Endothelial cell of umbilical vein (primary cell): ENCODE data around the gene MPC2.

ENCODE experiments used
- CTCF ChIP-seq, 2 donors: IDR thresholded peaks; 1 replicate in 1 of 2; 2 replicates in 1 of 2; pipeline ENCODE4 v1.5.1; 2011; ENCODE audit warnings: low read length in 2 of 2, mild to moderate bottlenecking in 2 of 2, moderate library complexity in 2 of 2, control low read depth in 1 of 2, inconsistent platforms in 1 of 2, low read depth in 1 of 2; ENCODE audit not compliant: insufficient read depth in 1 of 2; ENCODE audit errors: extremely low read depth in 1 of 2
- EZH2 ChIP-seq: IDR thresholded peaks from 2 replicates; pipeline ENCODE4 v1.6.1; 2012; ENCODE audit warnings: borderline replicate concordance, low read depth, mild to moderate bottlenecking, moderate library complexity, low read length, inconsistent platforms; ENCODE audit not compliant: severe bottlenecking
- GATA2 ChIP-seq: IDR thresholded peaks from 2 replicates; pipeline ENCODE4 v1.7.0; 2011; ENCODE audit warnings: low read depth, mild to moderate bottlenecking, moderate library complexity, mixed read lengths, low read length; ENCODE audit not compliant: insufficient read length, insufficient read depth
- JUN ChIP-seq: IDR thresholded peaks from 2 replicates; pipeline ENCODE4 v1.6.1; 2011; ENCODE audit warnings: borderline replicate concordance, low read depth; ENCODE audit not compliant: insufficient read length, insufficient read depth
- MAX ChIP-seq: IDR thresholded peaks from 2 replicates; pipeline ENCODE4 v1.6.1; 2011; ENCODE audit not compliant: insufficient read depth, insufficient read length
- POLR2A ChIP-seq: IDR thresholded peaks from 2 replicates; pipeline ENCODE4 v1.6.1; 2012; ENCODE audit warnings: low read depth, mild to moderate bottlenecking, control low read depth, low read length
- POLR2AphosphoS5 ChIP-seq: IDR thresholded peaks from 2 replicates; pipeline ENCODE4 v1.6.1; 2012; ENCODE audit warnings: low read depth, mild to moderate bottlenecking, control low read depth, low read length, moderate library complexity; ENCODE audit not compliant: insufficient read depth

DNA sequence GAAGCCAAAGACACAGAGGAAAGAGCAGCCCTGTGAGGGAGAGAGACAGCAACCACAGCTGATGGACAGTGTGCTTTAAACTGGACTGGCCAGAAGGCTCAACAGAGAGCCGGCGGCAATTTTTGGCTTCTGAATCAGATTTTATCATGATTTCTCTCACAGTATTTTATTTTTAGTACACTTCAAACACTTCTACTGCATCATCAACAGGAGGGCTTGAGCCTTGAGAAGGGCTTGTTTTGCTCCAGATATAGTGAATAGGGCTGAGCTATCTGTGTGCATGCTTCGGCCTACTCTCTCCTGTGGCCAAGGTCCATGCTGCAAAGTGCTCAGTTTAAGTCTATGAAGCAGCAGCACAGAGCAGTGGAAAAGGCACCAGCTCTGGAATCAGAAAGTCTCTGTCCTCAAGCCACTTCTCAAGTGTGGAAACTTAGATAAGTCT is 56.3 kb downstream of the MPC2 start:
- TF ChIP-seq POLR2A (no peak), POLR2AphosphoS5 (no peak), GATA2 (no peak), CTCF (IDR thresholded peaks at IDR 0.05; ENCODE audit: extremely low read depth in 1 of 2, insufficient read depth in 1 of 2, low read depth in 1 of 2, low read length in 2 of 2) (no peak), MAX (no peak), JUN (no peak), EZH2 (no peak)
